Pulmonary artery endothelial cell (primary cell): Measurements from ENCODE around the gene ZNF513. TPM values are rescaled to one million over a fixed set of nuclear protein-coding genes. Genes with fewer than 3 reads are reported as not detected.

Experiments used
- DNase-seq: peaks from one replicate; pipeline ENCODE4 v3.0.0-alpha.2; 2011; ENCODE audit warnings: low read depth, low spot score
- total RNA-seq: library from RNA; depleted of rRNA; stranded (reverse); fragments of >200 nt; gene quantifications from 2 replicates; pipeline ENCODE4 v1.2.3, GENCODE V29; 2014

The ZNF513 gene
- total RNA-seq, 1 donor from 2014 or later, result 8.9 TPM

- no peak for DNase-seq
Measured at GRCh38 chr2:27390822-27391679, 10.5 kb upstream of the ZNF513 start.

- no peak for DNase-seq
Measured at GRCh38 chr2:27381577-27382181, 1.1 kb upstream of the ZNF513 start.

DNA sequence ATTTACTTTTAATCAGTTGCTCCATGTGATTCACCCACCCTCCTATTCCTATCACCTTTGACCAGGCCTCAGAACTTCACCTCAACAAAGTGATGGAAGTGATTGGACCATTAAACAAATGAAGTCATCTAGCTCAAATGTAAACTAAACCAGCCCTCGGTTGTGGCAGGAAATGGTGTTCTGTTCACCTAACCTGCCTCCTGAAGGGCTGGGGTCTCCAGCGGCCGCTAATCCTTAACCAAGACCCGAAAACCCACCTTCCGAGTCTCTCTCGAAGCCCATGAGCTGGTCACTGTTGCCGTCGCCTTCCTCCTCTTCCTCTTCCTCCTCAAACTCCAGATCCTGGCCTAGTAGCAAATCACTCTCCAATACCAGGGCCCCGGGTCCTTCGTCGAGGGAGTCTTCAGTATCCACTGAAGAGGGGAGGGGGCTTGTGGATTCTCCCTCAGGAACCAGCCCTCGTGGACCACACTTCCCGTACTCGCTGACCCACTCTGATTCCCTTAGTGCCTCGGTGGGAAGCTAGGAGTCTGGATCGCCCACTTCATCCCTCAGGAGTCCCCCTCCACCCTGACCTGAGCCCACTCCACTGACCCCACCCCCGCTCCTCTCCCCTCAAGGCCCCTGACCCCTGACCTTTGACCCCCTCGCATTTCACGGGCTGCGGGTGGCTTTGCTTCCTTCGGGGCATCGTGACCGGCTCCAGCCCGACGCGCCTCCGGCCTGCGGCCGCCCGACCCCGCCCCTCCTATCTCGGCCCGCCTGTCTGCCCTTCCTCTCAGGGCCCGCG is 503 bp downstream of the ZNF513 start:
- DNase-seq, result no peak

GRCh38 chr2:27379383-27379835 is 1.1 kb downstream of the ZNF513 start:
- no peak for DNase-seq

DNA sequence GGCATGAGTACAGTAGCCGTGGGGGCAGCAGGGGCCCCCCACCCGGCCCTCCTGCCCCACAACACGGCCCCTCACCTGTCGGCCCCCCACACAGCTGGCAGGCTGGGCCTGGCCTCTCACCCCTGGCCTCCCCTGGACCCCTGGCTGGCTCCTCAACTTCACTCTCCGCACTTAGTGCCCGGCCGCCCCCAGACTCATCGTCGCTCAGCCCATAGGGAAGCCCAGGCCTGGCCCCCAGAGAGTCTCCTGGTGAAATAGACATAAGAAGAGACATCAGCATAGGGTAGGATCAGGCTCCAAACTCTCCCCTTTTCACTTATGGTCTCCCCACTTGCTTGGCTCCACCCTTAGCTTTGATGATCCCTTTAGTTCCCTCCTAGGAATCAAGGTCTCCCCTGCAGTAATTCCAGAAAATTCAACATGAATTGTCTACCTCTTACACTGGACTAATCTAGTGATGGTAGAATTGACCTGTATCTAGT is 1.7 kb downstream of the ZNF513 start:
- DNase-seq, result no peak

- no peak for DNase-seq
Measured at GRCh38 chr2:27378096-27378808, 2.3 kb downstream of the ZNF513 start.

- DNase-seq, result no peak
Measured at GRCh38 chr2:27377618-27378095, 2.9 kb downstream of the ZNF513 start.

DNA sequence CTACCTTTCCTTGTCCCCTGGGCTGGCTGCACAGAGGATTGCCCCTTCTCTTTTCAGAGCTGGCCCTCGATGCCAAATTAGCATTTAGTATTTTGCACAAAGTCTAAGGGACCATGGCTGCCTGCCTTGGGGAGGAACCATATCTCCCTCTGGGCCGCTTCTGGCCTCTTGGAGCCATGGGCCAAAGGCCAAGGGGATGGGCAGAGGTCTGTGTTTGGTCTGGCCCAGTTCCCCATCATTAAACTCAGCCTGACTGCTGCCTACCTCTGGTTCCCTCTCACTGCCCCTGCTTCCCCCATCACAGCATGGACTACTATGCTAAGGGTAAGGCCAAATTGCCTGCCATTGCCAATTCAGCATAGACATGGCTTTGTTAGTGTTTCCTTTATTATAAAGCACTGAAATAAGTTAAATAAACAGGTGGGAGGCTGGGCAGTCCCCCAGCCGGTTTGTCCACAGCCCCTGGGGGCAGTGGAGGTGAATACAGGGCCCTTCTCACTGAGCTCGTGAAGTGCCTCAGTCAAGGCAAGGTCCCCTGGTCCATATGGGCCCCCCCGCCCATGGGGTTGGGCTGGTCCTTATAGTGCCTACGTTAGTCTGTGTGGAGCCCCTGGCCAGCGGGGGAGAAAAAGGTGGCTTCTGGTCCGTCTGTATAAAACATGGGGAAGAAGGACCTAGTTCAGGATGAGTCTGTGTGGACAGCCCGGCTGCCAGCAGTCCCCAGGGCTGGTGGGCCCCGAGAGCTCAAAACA is 3.5 kb downstream of the ZNF513 start:
- DNase-seq, result no peak

GRCh38 chr2:27376151-27376865 is 4.2 kb downstream of the ZNF513 start:
- no peak for DNase-seq

GRCh38 chr2:27375513-27376099 is 4.9 kb downstream of the ZNF513 start:
- DNase-seq, result no peak

GRCh38 chr2:27373567-27373966 is 7.0 kb downstream of the ZNF513 start:
- DNase-seq, result no peak

DNA sequence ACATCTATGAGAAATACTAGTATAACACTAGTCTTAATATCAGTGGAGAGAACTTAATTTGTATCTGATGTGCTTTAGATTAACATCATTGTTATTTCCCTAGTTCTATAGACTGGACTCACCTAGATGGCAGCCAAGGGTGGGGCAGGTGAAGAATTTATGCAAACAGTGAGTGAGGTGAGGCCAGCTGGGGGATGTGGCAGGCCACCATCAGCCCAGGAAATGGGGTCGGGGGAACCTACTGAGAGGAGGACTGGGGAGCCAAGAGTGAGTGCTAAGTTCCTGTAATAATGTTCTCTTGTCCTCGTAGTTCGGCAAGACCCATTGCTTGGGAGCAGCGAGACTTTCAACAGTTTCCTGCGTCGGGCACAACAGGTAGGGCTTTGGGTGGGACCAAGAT is 7.6 kb downstream of the ZNF513 start:
- DNase-seq, result no peak

DNA sequence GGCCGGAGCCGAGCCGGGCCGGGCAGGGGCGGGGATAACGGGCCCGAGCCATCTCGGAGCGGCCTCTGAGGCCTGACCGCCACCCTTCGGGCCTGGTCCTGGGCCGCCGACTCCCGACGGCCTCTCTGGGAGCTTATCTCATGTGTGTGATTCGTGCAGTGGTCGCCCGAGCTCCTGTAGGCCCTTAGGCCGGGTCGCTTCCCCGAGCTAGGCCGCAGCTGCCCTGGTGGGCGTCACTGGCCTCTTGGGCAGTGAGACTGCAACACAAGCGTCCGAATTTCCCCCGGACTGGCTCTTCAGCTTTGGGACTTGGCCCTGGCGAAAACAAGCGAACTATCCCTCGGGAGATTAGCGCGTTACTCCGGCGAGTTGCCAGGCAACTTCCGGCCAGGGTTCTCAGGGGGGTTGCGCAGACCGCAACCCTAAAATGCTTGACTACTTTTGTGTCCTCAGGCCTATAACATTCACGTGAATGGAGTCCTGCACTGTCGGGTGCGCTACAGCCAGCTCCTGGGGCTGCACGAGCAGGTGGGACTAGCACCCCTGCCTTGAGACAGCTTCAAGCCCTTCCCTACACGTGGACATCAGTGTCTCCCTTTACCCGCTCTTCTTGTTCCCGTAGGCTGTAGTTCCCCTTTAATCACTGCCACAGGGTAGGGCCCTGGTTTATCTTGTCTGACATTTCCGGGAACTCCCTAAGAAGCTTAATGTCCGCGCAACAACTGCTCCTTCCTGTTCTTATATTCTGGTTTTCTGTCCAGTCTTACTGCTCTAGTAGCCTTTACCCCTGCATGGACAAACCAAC is 9.5 kb downstream of the ZNF513 start:
- no peak for DNase-seq

- peak; percentile 96 for DNase-seq
Measured at GRCh38 chr2:27370026-27370815, 10.3 kb downstream of the ZNF513 start, which contains the start of the genes EIF2B4 and SNX17. Gene EIF2B4 (minus strand): TSS chr2:27370338. CDS start chr2:27370314, 24 bp downstream. Gene SNX17 (plus strand): TSS chr2:27370616. CDS start chr2:27370744, 128 bp downstream.

- no peak for DNase-seq
Measured at GRCh38 chr2:27369471-27370025, 11.0 kb downstream of the ZNF513 start.

- no peak for DNase-seq
Measured at GRCh38 chr2:27363933-27364332, 16.6 kb downstream of the ZNF513 start.
